ENCODE results near the gene NUAK2. TPM values are rescaled to one million over a fixed set of nuclear protein-coding genes. Genes with fewer than 3 reads are reported as not detected.
A peak's percentile ranks its signal among the peaks of the same experiment; 100 is the strongest.
"Not testable (repeated sequence)": the region's sequence is repeated elsewhere in the genome, so short reads cannot be mapped to it uniquely, and the experiment has no call there.

The NUAK2 gene
- polyA plus RNA-seq, 4 donors = 7.3 to 12.2 (median 10.7) TPM

DNA sequence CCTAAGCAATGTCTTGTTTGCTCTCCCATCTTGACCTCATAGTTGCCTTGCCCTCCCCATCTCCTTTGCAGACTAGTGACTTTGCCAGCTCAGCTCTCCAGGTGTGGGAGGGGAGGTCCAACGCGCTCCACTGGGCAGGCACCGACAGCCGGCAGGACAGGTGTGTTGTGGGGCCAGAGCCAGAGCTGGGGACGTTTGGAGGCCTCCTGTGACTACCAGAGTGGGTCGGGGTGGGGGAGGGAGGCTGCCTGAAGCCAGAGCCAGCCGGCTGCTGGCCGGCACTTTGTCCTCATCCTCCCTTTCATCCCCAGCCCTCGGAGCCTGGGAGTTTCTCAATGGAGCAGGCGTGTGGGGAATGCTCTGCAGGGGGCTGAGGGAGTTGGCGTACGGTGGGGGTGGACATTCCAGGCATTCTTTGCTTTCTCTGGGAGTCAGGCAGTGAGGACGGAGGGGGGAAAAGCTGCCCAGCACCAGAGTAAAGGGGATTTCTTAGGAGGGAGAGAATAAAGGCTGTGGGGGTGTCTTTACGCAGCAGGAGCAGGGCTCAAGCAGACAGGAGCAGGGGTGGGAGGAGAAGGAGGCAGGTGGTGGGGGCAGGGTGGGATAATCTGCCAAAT, 20.2 kb downstream of the NUAK2 start:
- DNase-seq (ENCODE audit: low read depth in 4 of 4, low spot score in 2 of 4) = peak; percentile 69 to 88 (median 80)

DNA sequence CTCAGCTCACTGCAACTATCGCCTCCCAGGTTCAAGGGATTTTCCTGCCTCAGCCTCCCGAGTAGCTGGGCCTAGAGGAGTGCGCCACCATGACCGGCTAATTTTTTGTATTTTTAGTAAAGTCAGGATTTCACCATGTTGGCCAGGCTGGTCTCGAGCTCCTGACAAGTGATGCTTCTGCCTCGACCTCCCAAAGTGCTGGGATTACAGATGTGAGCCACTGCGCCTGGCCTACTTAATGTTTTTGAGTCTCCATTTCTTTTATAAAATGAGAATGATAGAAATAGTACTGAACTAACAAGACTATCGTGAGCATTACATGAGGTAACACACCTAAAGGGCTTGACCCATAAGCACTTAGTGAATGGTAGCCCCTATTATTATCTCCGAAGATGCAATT, 21.4 kb downstream of the NUAK2 start:
- no peak for DNase-seq (ENCODE audit: low read depth in 4 of 4, low spot score in 2 of 4)

DNA sequence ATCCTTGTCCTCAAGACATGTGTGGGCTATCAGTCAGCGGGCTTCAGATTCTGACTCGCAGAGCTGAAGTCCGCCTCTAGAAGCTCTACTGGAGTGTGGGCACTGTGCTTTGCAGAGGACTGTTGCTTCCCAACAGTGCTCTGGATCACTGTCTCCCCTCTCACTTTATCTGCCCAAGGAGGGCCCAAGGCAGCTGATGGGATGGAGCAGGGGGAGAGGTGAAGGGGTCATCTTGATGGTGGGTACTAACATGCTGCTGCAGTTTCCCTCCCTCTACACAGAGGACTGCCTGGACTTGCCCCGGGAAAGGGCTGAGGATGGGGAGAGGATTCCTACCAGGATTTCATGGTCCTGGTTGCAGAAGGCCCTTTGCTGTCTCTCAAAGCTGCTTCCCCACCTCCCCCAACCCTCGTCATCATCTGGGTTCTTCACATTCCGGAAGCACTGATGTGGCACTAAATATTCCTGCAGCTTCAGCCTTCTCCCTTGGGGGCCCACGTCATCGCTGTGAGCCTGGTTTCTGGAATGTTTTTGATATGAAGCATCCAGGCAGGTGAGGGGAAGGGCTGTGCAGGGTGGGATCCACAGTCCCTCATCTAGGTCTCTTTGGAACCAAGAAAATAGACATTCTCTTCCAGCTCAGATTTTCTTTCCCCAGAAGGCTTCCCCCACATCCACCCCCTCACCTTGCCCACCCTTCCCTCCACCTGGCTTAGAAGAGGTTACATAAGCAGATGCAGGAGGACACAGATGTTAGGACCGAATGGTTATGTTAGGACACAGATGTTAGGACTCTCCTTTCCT, 23.2 kb downstream of the NUAK2 start:
- peak in 2 of 4 donors; percentile 65 to 86 for DNase-seq (ENCODE audit: low read depth in 4 of 4, low spot score in 2 of 4)

- DNase-seq (ENCODE audit: low read depth in 4 of 4, low spot score in 2 of 4) = not testable (repeated sequence)
These were observed 23.9 kb downstream of the NUAK2 start for GRCh38 chr1:205297546-205298177.

DNA sequence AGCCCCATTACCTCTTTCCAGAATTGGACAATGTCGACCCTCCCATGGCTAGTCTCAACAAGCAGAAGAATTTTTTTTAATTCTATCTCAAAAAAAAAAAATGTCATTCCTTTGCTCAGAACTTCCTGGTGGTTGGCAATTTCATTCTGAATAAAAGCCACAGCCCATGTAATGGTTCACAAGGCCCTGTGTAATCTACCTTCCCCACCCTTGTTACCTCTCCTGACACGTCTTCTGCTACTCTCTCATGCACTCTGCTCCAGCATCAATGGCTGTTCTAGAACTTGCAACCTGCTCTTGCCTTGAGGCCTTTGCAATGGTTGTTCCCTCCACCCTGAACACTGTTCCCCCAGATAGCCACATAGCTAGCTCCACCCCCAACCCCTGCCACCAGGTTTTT, 25.4 kb downstream of the NUAK2 start:
- no peak for DNase-seq (ENCODE audit: low read depth in 4 of 4, low spot score in 2 of 4)

DNA sequence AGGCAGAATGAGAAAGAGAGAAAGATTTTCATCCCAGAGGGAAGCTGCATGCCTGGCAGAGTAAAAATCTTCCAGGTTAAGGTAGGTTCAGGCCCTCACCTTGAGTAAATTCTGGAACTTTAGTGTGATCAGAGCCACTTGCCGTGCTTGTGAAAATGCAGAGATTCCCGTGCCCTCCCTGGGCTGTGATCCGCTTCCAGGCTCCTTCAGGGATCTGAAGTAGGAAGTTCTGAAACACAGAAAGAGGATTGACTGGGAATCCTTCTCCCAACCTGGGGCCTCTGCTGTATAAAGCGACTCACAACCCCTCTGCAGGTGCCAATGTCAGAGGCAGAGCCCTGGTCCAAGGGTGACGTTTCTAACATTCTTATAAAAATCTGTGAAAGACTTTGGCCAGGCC, 26.6 kb downstream of the NUAK2 start:
- DNase-seq (ENCODE audit: low read depth in 4 of 4, low spot score in 2 of 4) = no peak

DNA sequence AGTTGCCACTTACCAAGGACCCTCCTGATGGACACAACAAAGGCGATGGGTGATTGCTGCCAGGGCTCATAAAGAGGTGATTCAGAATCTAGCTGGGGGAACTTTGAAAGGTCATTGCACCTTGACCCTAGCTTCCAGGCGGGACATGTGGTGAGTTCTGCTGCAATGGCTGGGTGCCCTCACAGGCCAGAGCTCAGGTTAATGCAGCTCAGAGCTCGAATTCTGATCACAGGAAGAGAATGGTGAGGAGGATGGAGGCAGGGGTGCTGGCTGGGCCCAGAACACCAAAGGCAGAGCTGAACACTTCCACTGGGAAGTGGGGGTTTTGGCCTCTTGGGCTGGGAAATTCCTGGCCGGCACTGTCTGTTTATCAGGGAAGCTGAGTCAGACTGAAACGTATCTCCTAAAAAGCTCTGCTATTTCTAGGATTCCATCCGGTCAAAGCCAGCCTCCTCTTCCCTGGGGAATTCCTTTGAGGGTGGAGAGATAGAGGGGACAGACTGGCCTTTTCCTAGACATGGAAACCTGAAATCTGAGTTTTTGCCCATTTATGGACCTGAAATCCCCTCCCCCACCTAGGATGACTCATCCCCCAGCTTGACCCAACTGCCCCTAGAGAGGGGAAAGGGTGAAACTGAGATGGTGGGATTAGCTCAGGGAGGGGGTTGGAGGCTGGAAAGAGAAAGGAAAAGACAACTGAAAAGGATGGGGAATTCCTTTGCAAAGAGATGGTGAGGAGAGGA, 27.2 kb downstream of the NUAK2 start:
- DNase-seq (ENCODE audit: low read depth in 4 of 4, low spot score in 2 of 4) = no peak

GRCh38 chr1:205293350-205294074, 28.0 kb downstream of the NUAK2 start:
- DNase-seq (ENCODE audit: low read depth in 4 of 4, low spot score in 2 of 4) = no peak

GRCh38 chr1:205291596-205291995, 29.9 kb downstream of the NUAK2 start:
- DNase-seq (ENCODE audit: low read depth in 4 of 4, low spot score in 2 of 4) = no peak

GRCh38 chr1:205287767-205288559, 33.6 kb downstream of the NUAK2 start:
- no peak for DNase-seq (ENCODE audit: low read depth in 4 of 4, low spot score in 2 of 4)

- DNase-seq (ENCODE audit: low read depth in 4 of 4, low spot score in 2 of 4) = no peak
These were observed 34.5 kb downstream of the NUAK2 start for GRCh38 chr1:205287076-205287475.

DNA sequence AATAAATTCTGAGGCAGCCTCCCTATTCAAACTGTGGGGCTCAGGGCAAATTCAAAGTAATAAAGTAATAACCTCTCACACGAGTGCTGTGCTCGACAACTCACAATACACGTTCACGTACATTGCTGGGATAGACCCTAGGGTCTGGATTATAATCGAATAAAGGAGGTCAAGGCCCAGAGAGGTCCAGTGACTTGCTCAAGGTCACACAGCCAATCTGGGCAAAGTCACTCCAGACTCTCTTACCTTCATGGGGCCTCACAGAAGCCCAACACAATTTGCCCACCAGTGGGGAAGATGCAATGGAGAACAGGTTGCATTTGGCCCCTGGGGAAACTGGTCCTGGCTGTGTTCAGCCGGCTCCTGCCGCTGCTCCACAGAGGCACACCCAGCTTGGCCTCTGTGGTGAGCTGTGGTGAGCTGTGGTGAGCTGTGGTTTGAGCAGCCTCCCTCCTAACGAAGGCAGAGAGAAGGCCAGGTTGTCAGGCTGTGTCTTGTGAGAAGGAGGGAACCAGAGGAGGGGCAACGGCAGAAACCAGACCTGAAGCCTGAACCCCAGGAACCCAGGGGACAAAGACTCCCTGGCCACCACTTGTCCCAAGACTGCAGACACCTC, 35.1 kb downstream of the NUAK2 start:
- DNase-seq (ENCODE audit: low read depth in 4 of 4, low spot score in 2 of 4) = no peak

- no peak for DNase-seq (ENCODE audit: low read depth in 4 of 4, low spot score in 2 of 4)
These were observed 36.0 kb downstream of the NUAK2 start for GRCh38 chr1:205285381-205286101.

DNA sequence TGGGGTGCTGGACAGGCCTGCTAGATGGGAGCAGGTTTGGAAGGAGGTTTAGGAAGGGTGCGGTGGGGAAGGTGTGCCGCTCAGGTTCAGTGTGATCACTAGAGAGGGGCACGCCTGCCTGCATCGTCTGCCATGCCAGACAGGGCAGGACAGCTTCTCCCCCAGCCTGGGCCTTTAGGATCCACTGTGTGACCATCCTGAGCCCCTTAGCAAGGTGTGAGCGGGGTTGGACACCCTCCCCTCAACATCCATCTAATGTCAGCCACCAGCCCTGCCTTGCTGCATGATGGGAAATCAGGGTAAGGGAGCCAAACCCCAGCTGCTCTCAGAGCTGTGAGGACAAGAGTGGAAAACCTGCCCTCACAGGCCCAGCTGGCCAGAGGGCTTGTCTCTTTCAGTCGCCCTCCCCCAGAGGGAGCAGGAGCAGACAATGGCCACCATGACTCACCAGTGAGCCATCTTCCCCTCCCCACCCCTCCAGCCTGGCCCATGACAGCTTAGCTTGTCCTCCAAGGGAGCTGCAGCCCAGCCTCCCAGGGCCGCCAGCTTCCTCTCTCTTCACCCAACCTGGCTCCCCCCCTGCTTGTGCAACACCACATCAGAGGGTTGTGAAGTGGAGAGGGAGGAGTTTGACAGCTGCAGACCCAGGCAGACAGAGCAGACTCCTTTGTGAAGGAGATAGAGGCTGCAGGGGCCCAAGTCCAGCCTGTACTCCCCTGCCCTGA, 37.0 kb downstream of the NUAK2 start:
- no peak for DNase-seq (ENCODE audit: low read depth in 4 of 4, low spot score in 2 of 4)

DNA sequence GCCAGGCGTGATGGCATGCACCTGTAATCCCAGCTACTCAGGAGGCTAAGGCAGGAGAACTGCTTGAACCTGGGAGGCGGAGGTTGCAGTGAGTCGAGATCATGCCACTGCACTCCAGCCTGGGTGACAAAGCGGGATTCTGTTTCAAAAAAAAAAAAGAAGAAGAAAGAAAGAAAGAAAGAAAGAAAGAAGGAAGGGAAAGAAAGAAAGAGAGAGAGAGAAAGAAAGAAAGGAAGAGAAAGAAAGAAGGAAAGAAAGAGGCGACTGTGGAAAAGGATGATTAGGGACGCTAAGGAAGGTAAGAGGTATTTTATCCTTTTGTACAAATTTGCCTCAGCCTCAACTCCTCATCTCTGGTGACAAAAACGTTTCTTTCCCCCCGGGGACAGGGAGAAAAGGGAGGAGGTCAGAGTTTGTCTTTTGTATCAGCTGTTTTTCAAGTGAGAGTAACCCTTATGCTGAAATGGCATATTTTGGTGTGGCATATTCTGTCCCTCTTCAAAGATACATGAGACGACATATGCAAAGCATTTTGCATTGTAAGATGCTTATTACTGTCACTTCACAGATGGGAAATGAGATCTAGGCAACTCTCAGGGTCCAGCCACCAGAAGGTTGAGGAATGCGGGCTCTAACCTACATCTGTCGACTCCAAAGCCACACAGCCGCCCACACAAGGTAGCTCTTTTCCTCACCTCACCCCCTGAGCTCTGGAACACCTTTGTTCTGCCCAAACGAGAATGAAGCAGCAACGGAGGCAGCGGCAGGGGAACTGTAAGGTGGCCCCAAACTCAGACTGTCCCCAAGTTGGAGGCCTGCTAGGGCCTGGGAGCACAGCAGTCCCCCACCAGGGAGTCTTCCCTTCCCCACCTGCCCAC, 38.0 kb downstream of the NUAK2 start:
- DNase-seq (ENCODE audit: low read depth in 4 of 4, low spot score in 2 of 4) = no peak

DNA sequence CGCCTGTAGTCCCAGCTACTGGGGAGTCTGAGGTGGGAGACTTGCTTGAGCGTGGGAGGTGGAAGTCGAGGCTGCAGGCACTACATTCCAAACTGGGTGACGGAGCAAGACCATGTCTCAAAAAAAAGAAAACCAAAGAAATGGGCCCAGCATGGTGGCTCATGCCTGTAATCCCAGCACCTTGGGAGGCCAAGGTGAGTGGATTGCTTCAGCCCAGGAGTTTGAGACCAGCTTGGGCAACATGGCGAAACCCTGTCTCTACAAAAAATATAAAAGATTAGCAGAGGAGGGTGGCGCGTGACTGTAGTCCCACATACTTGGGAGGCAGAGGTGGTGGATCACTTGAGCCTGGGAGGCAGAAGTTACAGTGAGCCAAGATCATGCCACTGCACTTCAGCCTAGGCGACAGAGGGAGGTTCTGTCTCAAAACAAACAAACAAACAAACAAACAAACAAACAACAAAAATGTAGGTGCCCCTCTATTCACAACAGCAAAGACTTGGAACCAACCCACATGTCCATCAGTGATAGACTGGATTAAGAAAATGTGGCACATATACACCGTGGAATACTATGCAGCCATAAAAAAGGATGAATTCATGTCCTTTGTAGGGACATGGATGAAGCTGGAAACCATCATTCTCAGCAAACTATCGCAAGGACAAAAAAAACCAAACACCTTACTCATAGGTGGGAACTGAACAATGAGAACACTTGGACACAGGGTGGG, 40.7 kb downstream of the NUAK2 start:
- not testable (repeated sequence) for DNase-seq (ENCODE audit: low read depth in 4 of 4, low spot score in 2 of 4)
